Spleen (tissue), 11 donors: Measurements from ENCODE around the gene TMEM205. TPM values are rescaled to one million over a fixed set of nuclear protein-coding genes. Genes with fewer than 3 reads are reported as not detected.
A peak's percentile ranks its signal among the peaks of the same experiment; 100 is the strongest.

Experiments
- DNase-seq: peaks from one replicate; pipeline ENCODE4 v3.0.0-alpha.2; 2020
- H3K27ac ChIP-seq, 8 donors: fragments of 200-600 bp; sonication (generic) in 7 of 8; 1 replicate in 4 of 8; 2 replicates in 4 of 8; pipeline versions ENCODE4 v1.5.0 to v1.8.0; 2016 to 2021; ENCODE audit warnings: inconsistent platforms in 4 of 8, mild to moderate bottlenecking in 4 of 8, moderate library complexity in 1 of 8
- H3K27me3 ChIP-seq, 7 donors: fragments of 200-600 bp; sonication (generic) in 6 of 7; replicated peaks in 1 of 7; 1 replicate in 4 of 7; 2 replicates in 3 of 7; pipeline versions ENCODE4 v1.5.0 to v1.8.0; 2016 to 2021; ENCODE audit warnings: inconsistent platforms in 3 of 7, mild to moderate bottlenecking in 1 of 7
- H3K36me3 ChIP-seq, 6 donors: fragments of 200-600 bp; sonication (generic) in 5 of 6; 1 replicate in 4 of 6; 2 replicates in 2 of 6; pipeline versions ENCODE4 v1.5.0 to v1.8.0; 2016 to 2021; ENCODE audit warnings: inconsistent platforms in 2 of 6
- H3K4me1 ChIP-seq, 6 donors: fragments of 200-600 bp; sonication (generic) in 5 of 6; 1 replicate in 3 of 6; 2 replicates in 3 of 6; pipeline versions ENCODE4 v1.5.0 to v1.8.0; 2016 to 2021; ENCODE audit warnings: inconsistent platforms in 3 of 6
- H3K4me3 ChIP-seq, 8 donors: fragments of 200-600 bp; sonication (generic) in 7 of 8; 1 replicate in 4 of 8; 2 replicates in 4 of 8; pipeline versions ENCODE4 v1.5.0 to v1.8.0; 2016 to 2021; ENCODE audit warnings: inconsistent platforms in 4 of 8, mild to moderate bottlenecking in 4 of 8, moderate library complexity in 2 of 8
- H3K9me3 ChIP-seq, 8 donors: fragments of 200-600 bp; sonication (generic) in 7 of 8; 1 replicate in 4 of 8; 2 replicates in 4 of 8; pipeline versions ENCODE4 v1.5.0 to v1.8.0; 2016 to 2021; ENCODE audit warnings: inconsistent platforms in 4 of 8
- CTCF ChIP-seq, 11 experiments: fragments of 200-600 bp in 7 of 11; fragments of 450-650 bp in 4 of 11; sonication (generic) in 4 of 11; IDR thresholded peaks in 8 of 11; conservative IDR thresholded peaks in 3 of 11; 1 replicate in 7 of 11; 2 replicates in 4 of 11; pipeline versions ENCODE4 v1.4.0 to v1.8.0; 2016 to 2021; ENCODE audit warnings: antibody characterized with exemption in 11 of 11, inconsistent platforms in 4 of 11, mild to moderate bottlenecking in 1 of 11
- POLR2A ChIP-seq, 3 donors: fragments of 450-650 bp; IDR thresholded peaks; one replicate each; pipeline ENCODE4 v1.5.1; 2017; ENCODE audit warnings: antibody characterized with exemption in 3 of 3, mild to moderate bottlenecking in 1 of 3
- POLR2AphosphoS5 ChIP-seq, 3 donors: sonication (generic); formaldehyde crosslinking; IDR thresholded peaks; one replicate each; pipeline ENCODE4 v1.5.1; 2017; ENCODE audit warnings: antibody characterized with exemption in 3 of 3
- WGBS, 5 donors: extraction: QIAGEN DNeasy Blood & Tissue Kit in 3 of 5; methylation state at CpG; one replicate each; pipeline versions ENCODE4 v1.1.5 to v1.1.7; 2013 to 2018; 5-methylcytosine and 5-hydroxymethylcytosine counted together
- intact Hi-C: fragments of 100-400 bp; cut with DNase I; formaldehyde crosslinking; loops from one replicate; pipeline ENCODE4 v1.15.0; 2023; ENCODE audit warnings: low total_unique reads
- polyA plus RNA-seq, 3 donors: library from polyadenylated mRNA; stranded (reverse); fragments of 200-250 nt; gene quantifications; one replicate each; pipeline ENCODE4 v1.2.1, GENCODE V29; 2013
- total RNA-seq, 7 donors: library from RNA; depleted of rRNA in 3 of 7; stranded (reverse); fragments of >200 nt in 3 of 7; fragmentation: NEBNext Ultra II Directional in 4 of 7; extraction: Animal tissue kit (Norgen Biotek cat#: 25700) in 4 of 7; gene quantifications; one replicate each; pipeline versions ENCODE4 v1.1.0 to v1.2.1, GENCODE V29; 2016 to 2021
- donor health status: healthy with polysubstance abuse.
- donor health status: DM: no; HTN: no; CAD: no; lungs with moderate emphysema.
- donor health status: DM: no; HTN: no; CAD: no.
- donor health status: Bipolar disorder and iron deficiency.
- donor health status: healthy.
- donor health status: DM: no; HTN: no; CAD: no.
- donor health status: DM: yes; HTN: yes; CAD: no.

The TMEM205 gene
- total and polyA plus RNA-seq, 10 donors, result 44.1 to 143 (median 69.6) TPM

- H3K9me3 ChIP-seq, result peaks cover 0 to 5% (median 0%) of the 10 kb centered on the region in 8 donors
- H3K4me1 ChIP-seq, result peaks cover 0 to 27% (median under 1%) of the 10 kb centered on the region in 6 donors
- TF ChIP-seq POLR2AphosphoS5 (IDR thresholded peaks at IDR 0.05) (no peak), CTCF (IDR thresholded peaks at IDR 0.05 in 8 of 11, conservative IDR thresholded peaks at IDR 0.05 in 3 of 11) (no peak), POLR2A (IDR thresholded peaks at IDR 0.05) (no peak)
- no peak for DNase-seq
- H3K27ac ChIP-seq, result peak overlapping the region in 1 of 8 donors; percentile 16
- 68 to 87% (median 77%) methylated on average over 4 of the region's 4 CpGs for WGBS, 5 donors
- H3K27me3 ChIP-seq, result no peaks in the 10 kb centered on the region
- intact Hi-C loops, result no loop called here
- H3K36me3 ChIP-seq, result peaks cover 0 to 100% (median 63%) of the 10 kb centered on the region in 6 donors
- H3K4me3 ChIP-seq, result no peak overlapping the region
Measured at GRCh38 chr19:11330127-11330526, 15.9 kb downstream of the TMEM205 start.

GRCh38 chr19:11325544-11325943, 20.5 kb downstream of the TMEM205 start:
- H3K9me3 ChIP-seq, result no peaks in the 10 kb centered on the region
- no peak for TF ChIP-seq POLR2A (IDR thresholded peaks at IDR 0.05)
- TF ChIP-seq CTCF (IDR thresholded peaks at IDR 0.05 in 8 of 11, conservative IDR thresholded peaks at IDR 0.05 in 3 of 11), result no peak
- TF ChIP-seq POLR2AphosphoS5 (IDR thresholded peaks at IDR 0.05), result no peak
- no peak for DNase-seq
- H3K27ac ChIP-seq, result peak overlapping the region in 7 of 8 donors; percentile 81 to 96 (median 88)
- intact Hi-C loops, result no loop called here
- H3K27me3 ChIP-seq, result no peaks in the 10 kb centered on the region
- peak overlapping the region in 1 of 8 donors; percentile 52 for H3K4me3 ChIP-seq
- H3K36me3 ChIP-seq, result peaks cover 0 to 61% (median 36%) of the 10 kb centered on the region in 6 donors
- peaks cover 15 to 66% (median 38%) of the 10 kb centered on the region in 6 donors for H3K4me1 ChIP-seq
- 87 to 96% (median 93%) methylated on average over 7 of the region's 7 CpGs for WGBS, 5 donors

- intact Hi-C loops, result no loop called here
- H3K27ac ChIP-seq, result peak overlapping the region in 7 of 8 donors; percentile 81 to 96 (median 88)
- no peak for DNase-seq
- H3K4me3 ChIP-seq, result peak overlapping the region in 1 of 8 donors; percentile 52
- TF ChIP-seq POLR2A (IDR thresholded peaks at IDR 0.05), result no peak
- TF ChIP-seq POLR2AphosphoS5 (IDR thresholded peaks at IDR 0.05), result peak in 1 of 3 donors; percentile 64
- H3K27me3 ChIP-seq, result no peaks in the 10 kb centered on the region
- no peaks in the 10 kb centered on the region for H3K9me3 ChIP-seq
- H3K36me3 ChIP-seq, result peaks cover 0 to 54% (median 33%) of the 10 kb centered on the region in 6 donors
- WGBS, 5 donors, result 53 to 79% (median 64%) methylated on average over 8 to 17 of the region's 17 CpGs
- peaks cover 15 to 72% (median 39%) of the 10 kb centered on the region in 6 donors for H3K4me1 ChIP-seq
Measured at GRCh38 chr19:11324748-11325389, 21.2 kb downstream of the TMEM205 start.

- no peaks in the 10 kb centered on the region for H3K9me3 ChIP-seq
- no peak for TF ChIP-seq POLR2A (IDR thresholded peaks at IDR 0.05)
- peak in 2 of 3 donors; percentile 58 to 87 for TF ChIP-seq POLR2AphosphoS5 (IDR thresholded peaks at IDR 0.05)
- H3K4me3 ChIP-seq, result peak overlapping the region in 1 of 8 donors; percentile 52
- peaks cover 15 to 76% (median 39%) of the 10 kb centered on the region in 6 donors for H3K4me1 ChIP-seq
- H3K27me3 ChIP-seq, result no peaks in the 10 kb centered on the region
- intact Hi-C loops, result no loop called here
- peak overlapping the region in 7 of 8 donors; percentile 81 to 96 (median 88) for H3K27ac ChIP-seq
- H3K36me3 ChIP-seq, result peaks cover 0 to 47% (median 27%) of the 10 kb centered on the region in 6 donors
- DNase-seq, result peak; percentile 90
- WGBS, 5 donors, result 8 to 18% (median 15%) methylated on average over 9 to 10 of the region's 10 CpGs
Measured at GRCh38 chr19:11324079-11324661, 21.9 kb downstream of the TMEM205 start.

- H3K36me3 ChIP-seq, result peaks cover 0 to 42% (median 26%) of the 10 kb centered on the region in 6 donors
- H3K9me3 ChIP-seq, result no peaks in the 10 kb centered on the region
- H3K27me3 ChIP-seq, result no peaks in the 10 kb centered on the region
- H3K27ac ChIP-seq, result peak overlapping the region in 7 of 8 donors; percentile 81 to 96 (median 88)
- WGBS, 5 donors, result 28 to 67% (median 42%) methylated on average over 5 of the region's 5 CpGs
- intact Hi-C loops, result no loop called here
- DNase-seq, result no peak
- H3K4me3 ChIP-seq, result peak overlapping the region in 1 of 8 donors; percentile 52
- no peak for TF ChIP-seq POLR2AphosphoS5 (IDR thresholded peaks at IDR 0.05)
- no peak for TF ChIP-seq POLR2A (IDR thresholded peaks at IDR 0.05)
- TF ChIP-seq CTCF (IDR thresholded peaks at IDR 0.05 in 8 of 11, conservative IDR thresholded peaks at IDR 0.05 in 3 of 11), result no peak
- H3K4me1 ChIP-seq, result peaks cover 15 to 82% (median 39%) of the 10 kb centered on the region in 6 donors
Measured at GRCh38 chr19:11323601-11324078, 22.4 kb downstream of the TMEM205 start.
